HG02943 (cell line): ENCODE data around the gene ZCCHC13.
"Not testable (repeated sequence)": the region's sequence is repeated elsewhere in the genome, so short reads cannot be mapped to it uniquely, and the experiment has no call there.

Experiments used
- ATAC-seq: cut with Tn5 transposase; IDR thresholded peaks from one replicate; pipeline ENCODE4 v1.9.1; 2021; ENCODE audit warnings: mild to moderate bottlenecking, low read depth, moderate library complexity; ENCODE audit not compliant: unreplicated experiment

The ZCCHC13 gene

GRCh38 chrX:74319321-74319720, 15.3 kb downstream of the ZCCHC13 start:
- ATAC-seq: not testable (repeated sequence)

- ATAC-seq: no peak
Measured at GRCh38 chrX:74321191-74321590, 17.2 kb downstream of the ZCCHC13 start.

GRCh38 chrX:74324131-74324530, 20.2 kb downstream of the ZCCHC13 start:
- no peak for ATAC-seq

- ATAC-seq: no peak
Measured at GRCh38 chrX:74325130-74326059, 21.4 kb downstream of the ZCCHC13 start.

GRCh38 chrX:74338852-74339251, 34.9 kb downstream of the ZCCHC13 start:
- no peak for ATAC-seq

GRCh38 chrX:74340051-74340450, 36.1 kb downstream of the ZCCHC13 start:
- no peak for ATAC-seq

- ATAC-seq: not testable (repeated sequence)
Measured at GRCh38 chrX:74342211-74342610, 38.2 kb downstream of the ZCCHC13 start.

GRCh38 chrX:74343343-74344279, 39.6 kb downstream of the ZCCHC13 start:
- ATAC-seq: no peak

GRCh38 chrX:74344280-74344622, 40.3 kb downstream of the ZCCHC13 start:
- no peak for ATAC-seq

- ATAC-seq: no peak
Measured at GRCh38 chrX:74346088-74346487, 42.1 kb downstream of the ZCCHC13 start.

- ATAC-seq: no peak
Measured at GRCh38 chrX:74349387-74349786, 45.4 kb downstream of the ZCCHC13 start.

GRCh38 chrX:74351760-74352159, 47.8 kb downstream of the ZCCHC13 start:
- no peak for ATAC-seq

GRCh38 chrX:74353984-74354383, 50.0 kb downstream of the ZCCHC13 start:
- ATAC-seq: no peak
